Osteocyte (in vitro differentiated cells): ENCODE measurements around the gene RPA1. TPM values are rescaled to one million over a fixed set of nuclear protein-coding genes. Genes with fewer than 3 reads are reported as not detected.
A peak's percentile ranks its signal among the peaks of the same experiment; 100 is the strongest.

Source experiments
- DNase-seq: peaks from one replicate; pipeline ENCODE4 v3.0.0; 2021; ENCODE audit warnings: mixed read lengths; ENCODE audit not compliant: unreplicated experiment; ENCODE audit errors: extremely low spot score
- H3K27ac Mint-ChIP-seq: one replicate; pipeline ENCODE4 v1.8.0; 2021; ENCODE audit warnings: mild to moderate bottlenecking, mixed read lengths; ENCODE audit not compliant: unreplicated experiment
- H3K27me3 Mint-ChIP-seq: one replicate; pipeline ENCODE4 v1.8.0; 2021; ENCODE audit warnings: mixed read lengths; ENCODE audit not compliant: unreplicated experiment
- H3K36me3 Mint-ChIP-seq: one replicate; pipeline ENCODE4 v1.8.0; 2021; ENCODE audit warnings: mixed read lengths; ENCODE audit not compliant: unreplicated experiment
- H3K4me1 Mint-ChIP-seq: one replicate; pipeline ENCODE4 v1.8.0; 2021; ENCODE audit warnings: mixed read lengths; ENCODE audit not compliant: unreplicated experiment
- H3K4me3 Mint-ChIP-seq: one replicate; pipeline ENCODE4 v1.8.0; 2021; ENCODE audit warnings: mild to moderate bottlenecking, moderate library complexity, mixed read lengths; ENCODE audit not compliant: unreplicated experiment
- H3K9me3 Mint-ChIP-seq: one replicate; pipeline ENCODE4 v1.8.0; 2021; ENCODE audit warnings: mixed read lengths; ENCODE audit not compliant: unreplicated experiment
- CTCF ChIP-seq: fragments of 200-600 bp; sonication (generic); IDR thresholded peaks from 2 replicates; pipeline ENCODE4 v1.5.0; 2021; ENCODE audit warnings: antibody characterized with exemption, mild to moderate bottlenecking, moderate library complexity
- total RNA-seq: library from RNA; stranded (reverse); gene quantifications from 2 replicates; pipeline ENCODE4 v1.2.1, GENCODE V29; 2021

The RPA1 gene
- total RNA-seq, 1 donor from 2014 or later, result 75.3 TPM

- no peak for TF ChIP-seq CTCF
- H3K27me3 Mint-ChIP-seq, result no peaks in the 10 kb centered on the region
Observed at GRCh38 chr17:1878419-1879121, 48.8 kb downstream of the RPA1 start.

GRCh38 chr17:1880851-1881630 lies 51.2 kb downstream of the RPA1 start:
- TF ChIP-seq CTCF, result no peak
- peaks cover 5% of the 10 kb centered on the region for H3K4me1 Mint-ChIP-seq
- no peak overlapping the region for H3K27ac Mint-ChIP-seq
- H3K27me3 Mint-ChIP-seq, result no peaks in the 10 kb centered on the region
- H3K4me3 Mint-ChIP-seq, result no peak overlapping the region
- no peaks in the 10 kb centered on the region for H3K9me3 Mint-ChIP-seq
- DNase-seq, result no peak
- H3K36me3 Mint-ChIP-seq, result peaks cover 42% of the 10 kb centered on the region

More at GRCh38 chr17:1878419-1879121, 48.8 kb downstream of the RPA1 start:
- Mint-ChIP-seq H3K4me3 (no peak overlapping the region), H3K4me1 (peaks cover 5% of the 10 kb centered on the region), H3K9me3 (no peaks in the 10 kb centered on the region), H3K36me3 (peaks cover 30% of the 10 kb centered on the region), H3K27ac (no peak overlapping the region)
- no peak for DNase-seq

DNA sequence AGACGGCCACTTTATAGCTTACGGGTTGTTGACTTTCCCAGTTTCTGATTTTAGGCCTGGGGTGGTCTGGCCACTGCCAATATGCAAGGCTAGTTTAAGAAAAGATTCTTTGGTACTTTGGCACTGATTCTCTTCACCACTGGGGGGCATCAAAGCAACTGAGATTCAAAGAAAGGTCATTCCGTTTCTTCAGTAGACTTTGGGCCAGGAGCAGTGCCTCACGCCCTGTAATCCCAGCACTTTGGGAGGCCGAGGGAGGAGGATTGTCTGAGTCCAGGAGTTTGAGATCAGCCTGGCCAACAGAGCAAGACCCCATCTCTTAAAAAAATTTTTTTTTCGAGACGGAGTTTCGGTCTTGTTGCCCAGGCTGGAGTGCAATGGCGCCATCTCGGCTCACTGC lies 53.0 kb downstream of the RPA1 start:
- Mint-ChIP-seq H3K36me3 (peaks cover 36% of the 10 kb centered on the region), H3K4me3 (no peak overlapping the region), H3K4me1 (peaks cover 5% of the 10 kb centered on the region), H3K27me3 (no peaks in the 10 kb centered on the region), H3K9me3 (no peaks in the 10 kb centered on the region), H3K27ac (no peak overlapping the region)
- DNase-seq, result no peak
- TF ChIP-seq CTCF, result peak; percentile 56

DNA sequence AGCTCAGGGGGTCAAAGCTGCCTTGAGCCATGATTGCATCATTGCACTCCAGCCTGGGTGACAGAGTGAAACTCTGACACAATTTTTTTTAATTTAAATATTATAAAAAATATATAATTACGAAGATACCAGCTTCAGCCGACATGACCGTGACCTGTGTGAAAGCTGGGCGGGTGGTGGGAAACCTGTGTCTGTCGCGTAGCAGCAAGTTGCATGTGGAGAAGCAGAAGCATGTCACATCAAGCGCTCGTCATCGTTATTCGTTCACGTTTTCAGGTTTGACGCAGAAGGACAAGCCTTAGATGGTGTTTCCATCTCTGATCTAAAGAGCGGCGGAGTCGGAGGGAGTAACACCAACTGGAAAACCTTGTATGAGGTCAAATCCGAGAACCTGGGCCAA lies 53.7 kb downstream of the RPA1 start:
- Mint-ChIP-seq H3K36me3 (peaks cover 41% of the 10 kb centered on the region), H3K9me3 (no peaks in the 10 kb centered on the region), H3K27ac (no peak overlapping the region), H3K4me1 (peaks cover under 1% of the 10 kb centered on the region), H3K27me3 (no peaks in the 10 kb centered on the region), H3K4me3 (no peak overlapping the region)
- DNase-seq, result no peak
- no peak for TF ChIP-seq CTCF

DNA sequence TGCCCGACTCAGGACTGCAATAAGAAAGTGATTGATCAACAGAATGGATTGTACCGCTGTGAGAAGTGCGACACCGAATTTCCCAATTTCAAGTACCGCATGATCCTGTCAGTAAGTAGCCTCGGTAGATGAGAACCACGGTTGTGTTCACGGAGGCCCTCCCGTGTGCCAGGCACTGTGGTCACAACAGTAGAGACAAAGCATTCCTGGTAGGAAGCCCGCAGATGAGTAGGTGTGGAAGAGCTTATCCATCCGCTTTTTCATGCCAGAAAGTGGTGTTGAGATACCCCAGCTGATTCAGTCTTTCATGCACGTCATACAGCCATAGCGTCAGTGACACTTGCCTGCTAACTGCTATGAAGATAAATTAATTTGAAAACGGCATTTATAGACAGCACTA lies 58.9 kb downstream of the RPA1 start:
- TF ChIP-seq CTCF, result no peak
- Mint-ChIP-seq H3K4me1 (no peaks in the 10 kb centered on the region), H3K27ac (no peak overlapping the region), H3K4me3 (no peak overlapping the region), H3K36me3 (peaks cover 42% of the 10 kb centered on the region), H3K27me3 (no peaks in the 10 kb centered on the region), H3K9me3 (no peaks in the 10 kb centered on the region)
- no peak for DNase-seq
